ENCODE data around the gene MUC5B. TPM values are rescaled to one million over a fixed set of nuclear protein-coding genes. Genes with fewer than 3 reads are reported as not detected.

MUC5B gene
- total and polyA plus RNA-seq, 2 donors (not counting 3 experiments of a cell fraction or from before 2014, with no cell fraction given): not detected

DNA sequence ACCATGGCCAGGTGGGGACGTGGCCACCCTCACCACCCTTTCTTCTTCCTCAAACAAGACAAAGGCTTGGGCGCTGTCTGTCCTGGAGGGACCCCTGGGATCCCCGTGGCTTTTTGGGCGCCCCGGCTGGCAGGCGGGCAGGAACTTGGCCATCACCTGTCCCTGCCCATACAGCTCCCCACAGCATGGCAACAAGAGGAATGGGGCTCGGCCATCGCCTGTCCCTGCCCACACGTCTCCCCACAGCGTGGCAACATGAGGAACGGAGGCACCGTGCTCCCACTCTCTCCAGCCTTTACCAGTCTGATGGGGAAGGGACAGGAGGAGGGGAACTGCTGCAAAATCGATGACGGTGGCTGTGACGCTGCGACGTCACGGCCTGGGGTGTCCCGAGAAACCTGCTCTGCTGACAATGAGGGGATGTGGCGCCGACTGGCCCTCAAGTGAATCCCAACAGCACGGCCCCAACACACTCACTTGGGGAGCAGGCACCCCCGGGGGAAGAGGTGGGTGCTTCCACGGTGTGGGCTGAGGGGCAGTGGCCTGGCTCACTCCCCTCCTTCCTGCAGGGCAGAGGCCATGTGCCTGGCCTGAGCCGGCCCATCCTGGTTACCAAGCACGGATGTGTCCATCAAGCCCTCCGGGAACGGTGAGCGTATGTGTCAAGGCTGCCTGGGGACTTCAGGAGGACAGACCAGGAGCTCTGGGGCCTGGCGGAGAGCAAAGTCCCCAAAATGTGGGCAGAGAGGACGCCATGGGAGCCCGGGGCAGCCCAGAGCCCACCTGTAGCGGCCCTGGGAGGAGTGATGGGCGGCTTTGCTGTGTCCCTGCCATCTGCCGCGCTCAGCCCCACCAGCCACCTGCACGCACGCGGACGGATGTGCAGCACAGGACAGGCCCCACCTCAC lies 56.2 kb downstream of the MUC5B start:
- intact Hi-C loops (cut with micrococcal nuclease): no loop called here
- DNase-seq (ENCODE audit: low read depth, low spot score): no peak
- no peaks in the 10 kb centered on the region for H3K27me3 ChIP-seq (ENCODE audit: control insufficient read depth in 2 of 2, insufficient read depth in 2 of 2, low read length in 2 of 2)

DNA sequence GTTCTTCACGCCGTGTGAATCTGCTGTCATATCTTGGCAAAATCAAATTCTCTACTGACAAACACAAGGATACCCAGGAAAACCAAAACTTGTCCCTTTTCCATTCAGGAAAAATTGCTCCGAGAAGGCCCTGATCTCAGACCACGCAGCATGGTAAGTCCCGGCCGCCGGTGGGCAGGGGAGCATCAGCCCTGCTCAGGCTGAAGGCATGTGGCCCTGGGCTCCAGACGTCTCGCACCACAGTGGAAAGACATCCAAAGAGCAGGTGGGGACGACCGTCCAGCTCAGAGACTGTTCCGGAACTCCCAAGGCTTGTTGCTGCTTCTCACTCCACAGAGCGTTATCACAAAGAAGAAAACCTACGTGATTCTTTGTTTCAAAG lies 56.8 kb downstream of the MUC5B start:
- no peak overlapping the region for H3K4me3 ChIP-seq (replicated peaks in 1 of 3; ENCODE audit: insufficient read depth in 1 of 3, low read depth in 1 of 3, low read length in 3 of 3)
- no peak overlapping the region for H2AFZ ChIP-seq (ENCODE audit: low read depth, low read length)
- dilution Hi-C loops (cut with MboI; ENCODE audit: extremely low pct_ligation_motif_present, low sequenced_read_pairs): no loop called here
- ChIA-PET CTCF (no interaction called here), POLR2A (no interaction called here)
- H3K27me3 ChIP-seq (ENCODE audit: control insufficient read depth in 2 of 2, insufficient read depth in 2 of 2, low read length in 2 of 2): no peaks in the 10 kb centered on the region
- BruUV-seq (replicated peaks): no TSS peak
- no peaks in the 10 kb centered on the region for H4K20me1 ChIP-seq (replicated peaks; ENCODE audit: control insufficient read depth, extremely low read depth, insufficient read depth, low read length)
- no peak overlapping the region for H3K27ac ChIP-seq (ENCODE audit: insufficient read depth, low read depth, low read length)
- TF ChIP-seq MYC (IDR thresholded peaks at IDR 0.05; ENCODE audit: low read depth, low read length): no peak
- no peak for TF ChIP-seq POLR2AphosphoS5 (IDR thresholded peaks at IDR 0.05; ENCODE audit: insufficient read depth, low read depth, low read length)
- TF ChIP-seq, protein P1, sequence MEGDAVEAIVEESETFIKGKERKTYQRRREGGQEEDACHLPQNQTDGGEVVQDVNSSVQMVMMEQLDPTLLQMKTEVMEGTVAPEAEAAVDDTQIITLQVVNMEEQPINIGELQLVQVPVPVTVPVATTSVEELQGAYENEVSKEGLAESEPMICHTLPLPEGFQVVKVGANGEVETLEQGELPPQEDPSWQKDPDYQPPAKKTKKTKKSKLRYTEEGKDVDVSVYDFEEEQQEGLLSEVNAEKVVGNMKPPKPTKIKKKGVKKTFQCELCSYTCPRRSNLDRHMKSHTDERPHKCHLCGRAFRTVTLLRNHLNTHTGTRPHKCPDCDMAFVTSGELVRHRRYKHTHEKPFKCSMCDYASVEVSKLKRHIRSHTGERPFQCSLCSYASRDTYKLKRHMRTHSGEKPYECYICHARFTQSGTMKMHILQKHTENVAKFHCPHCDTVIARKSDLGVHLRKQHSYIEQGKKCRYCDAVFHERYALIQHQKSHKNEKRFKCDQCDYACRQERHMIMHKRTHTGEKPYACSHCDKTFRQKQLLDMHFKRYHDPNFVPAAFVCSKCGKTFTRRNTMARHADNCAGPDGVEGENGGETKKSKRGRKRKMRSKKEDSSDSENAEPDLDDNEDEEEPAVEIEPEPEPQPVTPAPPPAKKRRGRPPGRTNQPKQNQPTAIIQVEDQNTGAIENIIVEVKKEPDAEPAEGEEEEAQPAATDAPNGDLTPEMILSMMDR (IDR thresholded peaks at IDR 0.05; ENCODE audit: extremely low read depth in 1 of 2, insufficient read depth in 1 of 2, low read depth in 1 of 2, low read length in 2 of 2): no peak
- TF ChIP-seq POLR2A (IDR thresholded peaks at IDR 0.05; ENCODE audit: low read depth, low read length): no peak
- TF ChIP-seq JUN (IDR thresholded peaks at IDR 0.05; ENCODE audit: borderline replicate concordance, insufficient read depth, insufficient read length, low read depth): no peak
- no peak for TF ChIP-seq EZH2 (IDR thresholded peaks at IDR 0.05; ENCODE audit: borderline replicate concordance, low read depth, low read length, severe bottlenecking)
- TF ChIP-seq, protein P2, sequence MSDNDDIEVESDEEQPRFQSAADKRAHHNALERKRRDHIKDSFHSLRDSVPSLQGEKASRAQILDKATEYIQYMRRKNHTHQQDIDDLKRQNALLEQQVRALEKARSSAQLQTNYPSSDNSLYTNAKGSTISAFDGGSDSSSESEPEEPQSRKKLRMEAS (IDR thresholded peaks at IDR 0.05; ENCODE audit: insufficient read depth, insufficient read length): no peak
- TF ChIP-seq FOS (IDR thresholded peaks at IDR 0.05; ENCODE audit: borderline replicate concordance, insufficient read depth, low read length): no peak
- no peak for TF ChIP-seq GATA2 (IDR thresholded peaks at IDR 0.05; ENCODE audit: insufficient read depth, insufficient read length, low read depth, low read length)
- no peaks in the 10 kb centered on the region for H3K9me1 ChIP-seq (replicated peaks; ENCODE audit: control insufficient read depth, extremely low read depth, insufficient read depth, low read length)
- no peak overlapping the region for H3K4me2 ChIP-seq (ENCODE audit: insufficient read depth, low read length)
- H3K79me2 ChIP-seq (ENCODE audit: control insufficient read depth, insufficient read depth, low read length): no peaks in the 10 kb centered on the region
- intact Hi-C loops (cut with micrococcal nuclease): no loop called here
- peaks cover 6% of the 10 kb centered on the region for H3K4me1 ChIP-seq (ENCODE audit: control insufficient read depth, extremely low read depth, insufficient read depth, low read length)
- no peaks in the 10 kb centered on the region for H3K9me3 ChIP-seq (replicated peaks; ENCODE audit: control insufficient read depth, insufficient read depth, low read length)
- FAIRE-seq (no peak), DNase-seq (ENCODE audit: low read depth, low spot score) (no peak)
- H3K36me3 ChIP-seq (ENCODE audit: control insufficient read depth in 2 of 2, extremely low read depth in 1 of 2, insufficient read depth in 2 of 2, low read length in 2 of 2): peaks cover 0 to 36% of the 10 kb centered on the region in 2 experiments
- no peak overlapping the region for H3K9ac ChIP-seq (replicated peaks; ENCODE audit: extremely low read depth, insufficient read depth, low read length)

More for the DNA sequence above, 56.2 kb downstream of the MUC5B start:
- ChIA-PET POLR2A (no interaction called here), CTCF (no interaction called here)
- no peak overlapping the region for H3K4me3 ChIP-seq (replicated peaks in 1 of 3; ENCODE audit: insufficient read depth in 1 of 3, low read depth in 1 of 3, low read length in 3 of 3)
- H3K9ac ChIP-seq (replicated peaks; ENCODE audit: extremely low read depth, insufficient read depth, low read length): no peak overlapping the region
- BruUV-seq (replicated peaks): no TSS peak
- peaks cover 0 to 37% of the 10 kb centered on the region in 2 experiments for H3K36me3 ChIP-seq (ENCODE audit: control insufficient read depth in 2 of 2, extremely low read depth in 1 of 2, insufficient read depth in 2 of 2, low read length in 2 of 2)
- no peak overlapping the region for H3K27ac ChIP-seq (ENCODE audit: insufficient read depth, low read depth, low read length)
- H3K4me2 ChIP-seq (ENCODE audit: insufficient read depth, low read length): no peak overlapping the region
- H3K4me1 ChIP-seq (ENCODE audit: control insufficient read depth, extremely low read depth, insufficient read depth, low read length): peaks cover 6% of the 10 kb centered on the region
- H3K9me3 ChIP-seq (replicated peaks; ENCODE audit: control insufficient read depth, insufficient read depth, low read length): no peaks in the 10 kb centered on the region
- H3K79me2 ChIP-seq (ENCODE audit: control insufficient read depth, insufficient read depth, low read length): no peaks in the 10 kb centered on the region
- dilution Hi-C loops (cut with MboI; ENCODE audit: extremely low pct_ligation_motif_present, low sequenced_read_pairs): no loop called here
- no peaks in the 10 kb centered on the region for H4K20me1 ChIP-seq (replicated peaks; ENCODE audit: control insufficient read depth, extremely low read depth, insufficient read depth, low read length)
- no peaks in the 10 kb centered on the region for H3K9me1 ChIP-seq (replicated peaks; ENCODE audit: control insufficient read depth, extremely low read depth, insufficient read depth, low read length)
- no peak for FAIRE-seq
- TF ChIP-seq EZH2 (IDR thresholded peaks at IDR 0.05; ENCODE audit: borderline replicate concordance, low read depth, low read length, severe bottlenecking) (no peak), GATA2 (IDR thresholded peaks at IDR 0.05; ENCODE audit: insufficient read depth, insufficient read length, low read depth, low read length) (no peak)
- H2AFZ ChIP-seq (ENCODE audit: low read depth, low read length): no peak overlapping the region

Data from endothelial cell of umbilical vein (primary cell).